ENCODE measurements around the gene CTNND2.

The CTNND2 gene

GRCh38 chr5:11514705-11515432 lies 389.4 kb downstream of the CTNND2 start:
- no peaks in the 10 kb centered on the region for H3K79me2 ChIP-seq (ENCODE audit: control insufficient read depth, low read length)
- H3K9me2 ChIP-seq (replicated peaks; ENCODE audit: control insufficient read depth, low read length) = no peaks in the 10 kb centered on the region
- no peaks in the 10 kb centered on the region for H3K9me3 ChIP-seq (ENCODE audit: control insufficient read depth, insufficient read depth, low read length)
- no peaks in the 10 kb centered on the region for H3F3A ChIP-seq (ENCODE audit: control insufficient read depth, insufficient read depth)
- no peaks in the 10 kb centered on the region for H3K27me3 ChIP-seq (ENCODE audit: control insufficient read depth, low read length)
- H3K27ac ChIP-seq (ENCODE audit: low read depth, low read length) = no peak overlapping the region
- TF ChIP-seq CTCF (IDR thresholded peaks at IDR 0.05; ENCODE audit: low read depth, low read length, poor library complexity, severe bottlenecking) = no peak
- TF ChIP-seq EZH2phosphoT487 (IDR thresholded peaks at IDR 0.05; ENCODE audit: borderline replicate concordance, low read length) = no peak
- no peaks in the 10 kb centered on the region for H3K36me3 ChIP-seq (ENCODE audit: control insufficient read depth, low read length)
- H3K4me3 ChIP-seq (ENCODE audit: low read length) = no peak overlapping the region
- no peaks in the 10 kb centered on the region for H3K4me1 ChIP-seq (ENCODE audit: control insufficient read depth, low read length)
- no peak overlapping the region for H3K4me2 ChIP-seq (ENCODE audit: low read length)
- H4K20me1 ChIP-seq (ENCODE audit: control insufficient read depth, insufficient read depth, low read depth, low read length) = no peaks in the 10 kb centered on the region

GRCh38 chr5:11511878-11512277 lies 392.4 kb downstream of the CTNND2 start:
- Histone ChIP-seq H3K9me2 (replicated peaks; ENCODE audit: control insufficient read depth, low read length) (no peaks in the 10 kb centered on the region), H3K27me3 (ENCODE audit: control insufficient read depth, low read length) (no peaks in the 10 kb centered on the region), H3K36me3 (ENCODE audit: control insufficient read depth, low read length) (no peaks in the 10 kb centered on the region), H4K20me1 (ENCODE audit: control insufficient read depth, insufficient read depth, low read depth, low read length) (no peaks in the 10 kb centered on the region), H3K9me3 (ENCODE audit: control insufficient read depth, insufficient read depth, low read length) (no peaks in the 10 kb centered on the region), H3K27ac (ENCODE audit: low read depth, low read length) (no peak overlapping the region), H3K4me2 (ENCODE audit: low read length) (no peak overlapping the region), H3K4me3 (ENCODE audit: low read length) (no peak overlapping the region), H3K79me2 (ENCODE audit: control insufficient read depth, low read length) (no peaks in the 10 kb centered on the region), H3F3A (ENCODE audit: control insufficient read depth, insufficient read depth) (no peaks in the 10 kb centered on the region), H3K4me1 (ENCODE audit: control insufficient read depth, low read length) (no peaks in the 10 kb centered on the region)
- TF ChIP-seq EZH2phosphoT487 (IDR thresholded peaks at IDR 0.05; ENCODE audit: borderline replicate concordance, low read length) = no peak
- no peak for TF ChIP-seq CTCF (IDR thresholded peaks at IDR 0.05; ENCODE audit: low read depth, low read length, poor library complexity, severe bottlenecking)

- Histone ChIP-seq H3K9me2 (replicated peaks; ENCODE audit: control insufficient read depth, low read length) (no peaks in the 10 kb centered on the region), H3K4me1 (ENCODE audit: control insufficient read depth, low read length) (no peaks in the 10 kb centered on the region), H3K36me3 (ENCODE audit: control insufficient read depth, low read length) (no peaks in the 10 kb centered on the region), H4K20me1 (ENCODE audit: control insufficient read depth, insufficient read depth, low read depth, low read length) (no peaks in the 10 kb centered on the region), H3K4me2 (ENCODE audit: low read length) (no peak overlapping the region), H3K9me3 (ENCODE audit: control insufficient read depth, insufficient read depth, low read length) (no peaks in the 10 kb centered on the region), H3F3A (ENCODE audit: control insufficient read depth, insufficient read depth) (no peaks in the 10 kb centered on the region), H3K79me2 (ENCODE audit: control insufficient read depth, low read length) (no peaks in the 10 kb centered on the region), H3K27ac (ENCODE audit: low read depth, low read length) (no peak overlapping the region), H3K4me3 (ENCODE audit: low read length) (no peak overlapping the region), H3K27me3 (ENCODE audit: control insufficient read depth, low read length) (no peaks in the 10 kb centered on the region)
- no peak for TF ChIP-seq CTCF (IDR thresholded peaks at IDR 0.05; ENCODE audit: low read depth, low read length, poor library complexity, severe bottlenecking)
Observed at GRCh38 chr5:11510889-11511288, 393.4 kb downstream of the CTNND2 start.

All from DOHH2 (cell line).